Measurements from ENCODE around the gene CST9L.
"Not testable (repeated sequence)": the region's sequence is repeated elsewhere in the genome, so short reads cannot be mapped to it uniquely, and the experiment has no call there.

CST9L gene

GRCh38 chr20:23586735-23587525 is 18.6 kb upstream of the CST9L start:
- DNase-seq (ENCODE audit: low read depth in 2 of 2, low spot score in 1 of 2): no peak

GRCh38 chr20:23585808-23586734 is 17.8 kb upstream of the CST9L start:
- DNase-seq (ENCODE audit: low read depth in 2 of 2, low spot score in 1 of 2): no peak

GRCh38 chr20:23585449-23585807 is 17.1 kb upstream of the CST9L start:
- no peak for DNase-seq (ENCODE audit: low read depth in 2 of 2, low spot score in 1 of 2)

GRCh38 chr20:23584434-23585199 is 16.3 kb upstream of the CST9L start:
- no peak for DNase-seq (ENCODE audit: low read depth in 2 of 2, low spot score in 1 of 2)

- DNase-seq (ENCODE audit: low read depth in 2 of 2, low spot score in 1 of 2): no peak
Measured at GRCh38 chr20:23583526-23583925, 15.2 kb upstream of the CST9L start.

- DNase-seq (ENCODE audit: low read depth in 2 of 2, low spot score in 1 of 2): no peak
Measured at GRCh38 chr20:23582293-23582692, 14.0 kb upstream of the CST9L start.

- DNase-seq (ENCODE audit: low read depth in 2 of 2, low spot score in 1 of 2): not testable (repeated sequence)
Measured at GRCh38 chr20:23581833-23582232, 13.5 kb upstream of the CST9L start.

- no peak for DNase-seq (ENCODE audit: low read depth in 2 of 2, low spot score in 1 of 2)
Measured at GRCh38 chr20:23574977-23575376, 6.7 kb upstream of the CST9L start.

GRCh38 chr20:23570178-23570760 is 2.0 kb upstream of the CST9L start:
- DNase-seq (ENCODE audit: low read depth in 2 of 2, low spot score in 1 of 2): no peak

- DNase-seq (ENCODE audit: low read depth in 2 of 2, low spot score in 1 of 2): no peak
Measured at GRCh38 chr20:23569570-23569969, 1.3 kb upstream of the CST9L start.

GRCh38 chr20:23568971-23569330 is 667 bp upstream of the CST9L start:
- no peak for DNase-seq (ENCODE audit: low read depth in 2 of 2, low spot score in 1 of 2)

GRCh38 chr20:23566199-23566932 is 1.9 kb downstream of the CST9L start:
- DNase-seq (ENCODE audit: low read depth in 2 of 2, low spot score in 1 of 2): no peak

- DNase-seq (ENCODE audit: low read depth in 2 of 2, low spot score in 1 of 2): no peak
Measured at GRCh38 chr20:23565503-23566045, 2.7 kb downstream of the CST9L start.

- no peak for DNase-seq (ENCODE audit: low read depth in 2 of 2, low spot score in 1 of 2)
Measured at GRCh38 chr20:23564927-23565326, 3.4 kb downstream of the CST9L start.

GRCh38 chr20:23562721-23563342 is 5.5 kb downstream of the CST9L start:
- DNase-seq (ENCODE audit: low read depth in 2 of 2, low spot score in 1 of 2): no peak

- DNase-seq (ENCODE audit: low read depth in 2 of 2, low spot score in 1 of 2): no peak
Measured at GRCh38 chr20:23554401-23554800, 13.9 kb downstream of the CST9L start.

- DNase-seq (ENCODE audit: low read depth in 2 of 2, low spot score in 1 of 2): no peak
Measured at GRCh38 chr20:23551786-23552185, 16.5 kb downstream of the CST9L start.

GRCh38 chr20:23551383-23551782 is 16.9 kb downstream of the CST9L start:
- DNase-seq (ENCODE audit: low read depth in 2 of 2, low spot score in 1 of 2): no peak

- no peak for DNase-seq (ENCODE audit: low read depth in 2 of 2, low spot score in 1 of 2)
Measured at GRCh38 chr20:23550227-23550626, 18.1 kb downstream of the CST9L start.

GRCh38 chr20:23548408-23548807 is 19.9 kb downstream of the CST9L start:
- no peak for DNase-seq (ENCODE audit: low read depth in 2 of 2, low spot score in 1 of 2)

Measured in stimulated activated CD8-positive, alpha-beta memory T cell treated with anti-CD3 and anti-CD28 coated beads, Interleukin-4, amount 100 ng/mL, for 4 hours (primary cell).